ENCODE data around the gene EVI5L.

- TF ChIP-seq POLR2A (IDR thresholded peaks at IDR 0.05) (no peak), CTCF (IDR thresholded peaks at IDR 0.05) (no peak)
Observed at GRCh38 chr19:7908078-7908699, 78.2 kb downstream of the EVI5L start.
